ENCODE data around the gene ADAMTS9. TPM values are rescaled to one million over a fixed set of nuclear protein-coding genes. Genes with fewer than 3 reads are reported as not detected.

The ADAMTS9 gene
- total and polyA plus RNA-seq, 10 of the 15 experiments (the other 5 are each of a cell fraction or from before 2014, with no cell fraction given) = 0.08 TPM; not detected in 9

- TF ChIP-seq, protein P1, sequence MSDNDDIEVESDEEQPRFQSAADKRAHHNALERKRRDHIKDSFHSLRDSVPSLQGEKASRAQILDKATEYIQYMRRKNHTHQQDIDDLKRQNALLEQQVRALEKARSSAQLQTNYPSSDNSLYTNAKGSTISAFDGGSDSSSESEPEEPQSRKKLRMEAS (IDR thresholded peaks at IDR 0.05; ENCODE audit: low read depth, low read length) = no peak
- TF ChIP-seq MYC (IDR thresholded peaks at IDR 0.05; ENCODE audit: insufficient read depth, insufficient read length, insufficient replicate concordance, low read length, severe bottlenecking) (no peak), SPI1 (IDR thresholded peaks at IDR 0.05; ENCODE audit: borderline replicate concordance, insufficient read depth, low read depth, low read length) (no peak), STAT3 (IDR thresholded peaks at IDR 0.05; ENCODE audit: low read depth, low read length) (no peak), MTA2 (IDR thresholded peaks at IDR 0.05; ENCODE audit: low read depth) (no peak), CBX3 (IDR thresholded peaks at IDR 0.05; ENCODE audit: borderline replicate concordance, low read depth) (no peak)
- TF ChIP-seq, protein P2, sequence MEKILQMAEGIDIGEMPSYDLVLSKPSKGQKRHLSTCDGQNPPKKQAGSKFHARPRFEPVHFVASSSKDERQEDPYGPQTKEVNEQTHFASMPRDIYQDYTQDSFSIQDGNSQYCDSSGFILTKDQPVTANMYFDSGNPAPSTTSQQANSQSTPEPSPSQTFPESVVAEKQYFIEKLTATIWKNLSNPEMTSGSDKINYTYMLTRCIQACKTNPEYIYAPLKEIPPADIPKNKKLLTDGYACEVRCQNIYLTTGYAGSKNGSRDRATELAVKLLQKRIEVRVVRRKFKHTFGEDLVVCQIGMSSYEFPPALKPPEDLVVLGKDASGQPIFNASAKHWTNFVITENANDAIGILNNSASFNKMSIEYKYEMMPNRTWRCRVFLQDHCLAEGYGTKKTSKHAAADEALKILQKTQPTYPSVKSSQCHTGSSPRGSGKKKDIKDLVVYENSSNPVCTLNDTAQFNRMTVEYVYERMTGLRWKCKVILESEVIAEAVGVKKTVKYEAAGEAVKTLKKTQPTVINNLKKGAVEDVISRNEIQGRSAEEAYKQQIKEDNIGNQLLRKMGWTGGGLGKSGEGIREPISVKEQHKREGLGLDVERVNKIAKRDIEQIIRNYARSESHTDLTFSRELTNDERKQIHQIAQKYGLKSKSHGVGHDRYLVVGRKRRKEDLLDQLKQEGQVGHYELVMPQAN (conservative IDR thresholded peaks at IDR 0.05) = no peak
- TF ChIP-seq, protein P3, sequence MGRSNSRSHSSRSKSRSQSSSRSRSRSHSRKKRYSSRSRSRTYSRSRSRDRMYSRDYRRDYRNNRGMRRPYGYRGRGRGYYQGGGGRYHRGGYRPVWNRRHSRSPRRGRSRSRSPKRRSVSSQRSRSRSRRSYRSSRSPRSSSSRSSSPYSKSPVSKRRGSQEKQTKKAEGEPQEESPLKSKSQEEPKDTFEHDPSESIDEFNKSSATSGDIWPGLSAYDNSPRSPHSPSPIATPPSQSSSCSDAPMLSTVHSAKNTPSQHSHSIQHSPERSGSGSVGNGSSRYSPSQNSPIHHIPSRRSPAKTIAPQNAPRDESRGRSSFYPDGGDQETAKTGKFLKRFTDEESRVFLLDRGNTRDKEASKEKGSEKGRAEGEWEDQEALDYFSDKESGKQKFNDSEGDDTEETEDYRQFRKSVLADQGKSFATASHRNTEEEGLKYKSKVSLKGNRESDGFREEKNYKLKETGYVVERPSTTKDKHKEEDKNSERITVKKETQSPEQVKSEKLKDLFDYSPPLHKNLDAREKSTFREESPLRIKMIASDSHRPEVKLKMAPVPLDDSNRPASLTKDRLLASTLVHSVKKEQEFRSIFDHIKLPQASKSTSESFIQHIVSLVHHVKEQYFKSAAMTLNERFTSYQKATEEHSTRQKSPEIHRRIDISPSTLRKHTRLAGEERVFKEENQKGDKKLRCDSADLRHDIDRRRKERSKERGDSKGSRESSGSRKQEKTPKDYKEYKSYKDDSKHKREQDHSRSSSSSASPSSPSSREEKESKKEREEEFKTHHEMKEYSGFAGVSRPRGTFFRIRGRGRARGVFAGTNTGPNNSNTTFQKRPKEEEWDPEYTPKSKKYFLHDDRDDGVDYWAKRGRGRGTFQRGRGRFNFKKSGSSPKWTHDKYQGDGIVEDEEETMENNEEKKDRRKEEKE (IDR thresholded peaks at IDR 0.05) = no peak
- TF ChIP-seq, protein P4, sequence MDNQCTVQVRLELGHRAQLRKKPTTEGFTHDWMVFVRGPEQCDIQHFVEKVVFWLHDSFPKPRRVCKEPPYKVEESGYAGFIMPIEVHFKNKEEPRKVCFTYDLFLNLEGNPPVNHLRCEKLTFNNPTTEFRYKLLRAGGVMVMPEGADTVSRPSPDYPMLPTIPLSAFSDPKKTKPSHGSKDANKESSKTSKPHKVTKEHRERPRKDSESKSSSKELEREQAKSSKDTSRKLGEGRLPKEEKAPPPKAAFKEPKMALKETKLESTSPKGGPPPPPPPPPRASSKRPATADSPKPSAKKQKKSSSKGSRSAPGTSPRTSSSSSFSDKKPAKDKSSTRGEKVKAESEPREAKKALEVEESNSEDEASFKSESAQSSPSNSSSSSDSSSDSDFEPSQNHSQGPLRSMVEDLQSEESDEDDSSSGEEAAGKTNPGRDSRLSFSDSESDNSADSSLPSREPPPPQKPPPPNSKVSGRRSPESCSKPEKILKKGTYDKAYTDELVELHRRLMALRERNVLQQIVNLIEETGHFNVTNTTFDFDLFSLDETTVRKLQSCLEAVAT (IDR thresholded peaks at IDR 0.05) = no peak
- ATAC-seq = no peak
- ChIA-PET RAD21 (ENCODE audit: unreplicated experiment) (no interaction called here), POLR2A (no interaction called here), CTCF (no interaction called here), SMC1A (ENCODE audit: uncharacterized antibody, unreplicated experiment) (interaction anchor here (0.7 kb wide), 1 partner anchor 67 kb away, joined by 3 read pairs; no protein-coding TSS in a partner anchor)
- H2AFZ ChIP-seq (ENCODE audit: control insufficient read depth, low read depth, low read length) = no peak overlapping the region
- FAIRE-seq = no peak
- H3K9ac ChIP-seq (ENCODE audit: control insufficient read depth, insufficient read depth, low read length) = no peak overlapping the region
- no peaks in the 10 kb centered on the region for H3K79me2 ChIP-seq (ENCODE audit: control insufficient read depth, insufficient read depth, low read length)
- no peak for DNase-seq (ENCODE audit: low read depth, low spot score)
- H3K36me3 ChIP-seq (ENCODE audit: control insufficient read depth in 2 of 2, insufficient read depth in 2 of 2, low read length in 1 of 2) = no peaks in the 10 kb centered on the region
- no TSS peak for BruUV-seq (replicated peaks)
- H3K9me3 ChIP-seq (replicated peaks; ENCODE audit: control insufficient read depth, insufficient read depth, low read length) = no peaks in the 10 kb centered on the region
- no peak overlapping the region for H3K4me3 ChIP-seq
- no peak overlapping the region for H3K4me2 ChIP-seq (ENCODE audit: control insufficient read depth, insufficient read depth)
- H4K20me1 ChIP-seq (ENCODE audit: control insufficient read depth, insufficient read depth) = no peaks in the 10 kb centered on the region
- H3K27me3 ChIP-seq (replicated peaks in 1 of 2; ENCODE audit: control insufficient read depth in 2 of 2, insufficient read depth in 2 of 2, low read length in 1 of 2) = no peaks in the 10 kb centered on the region
- no peak overlapping the region for H3K27ac ChIP-seq (ENCODE audit: control insufficient read depth, insufficient read depth)
- 16% methylated on average over 3 of the region's 4 CpGs for WGBS (ENCODE audit: insufficient coverage, insufficient replicate concordance, low lambda C conversion rate, missing lambda C conversion rate)
- in situ Hi-C loops (cut with MboI) (no loop called here), intact Hi-C loops (cut with micrococcal nuclease; ENCODE audit: unreplicated experiment) (no loop called here)
- no peaks in the 10 kb centered on the region for H3K4me1 ChIP-seq (ENCODE audit: control insufficient read depth, insufficient read depth, low read length)
Observed at GRCh38 chr3:64666171-64666588, 21.6 kb downstream of the ADAMTS9 start.
